GM12891 (cell line): ENCODE measurements around the gene CSGALNACT2.

Experiments
- DNase-seq: peaks from one replicate; pipeline ENCODE4 v3.0.0; 2011; ENCODE audit warnings: low spot score; ENCODE audit not compliant: insufficient read length
- FAIRE-seq: peaks from 2 replicates; lab custom pipeline; 2011; peaks lifted over from hg19 to GRCh38; lab: Jason Lieb, UNC
- PAX5 ChIP-seq: IDR thresholded peaks from 2 replicates; pipeline ENCODE4 v1.6.1; 2011; ENCODE audit warnings: low read length, moderate library complexity, mild to moderate bottlenecking; ENCODE audit not compliant: insufficient read depth, severe bottlenecking
- POLR2A ChIP-seq: IDR thresholded peaks from 2 replicates; pipeline ENCODE4 v1.6.1; 2011; ENCODE audit warnings: low read depth, low read length, control low read depth
- POLR2AphosphoS5 ChIP-seq: IDR thresholded peaks from 2 replicates; pipeline ENCODE4 v1.6.1; 2011; ENCODE audit warnings: low read depth, low read length, control low read depth
- POU2F2 ChIP-seq: IDR thresholded peaks from 2 replicates; pipeline ENCODE4 v1.6.1; 2011; ENCODE audit warnings: low read depth, mild to moderate bottlenecking, control low read depth, low read length, moderate library complexity
- SPI1 ChIP-seq: IDR thresholded peaks from 2 replicates; pipeline ENCODE4 v1.6.1; 2011; ENCODE audit warnings: low read depth, low read length, control low read depth
- TAF1 ChIP-seq: IDR thresholded peaks from 2 replicates; pipeline ENCODE4 v1.6.1; 2011; ENCODE audit warnings: low read depth, low read length, control low read depth

Gene CSGALNACT2

GRCh38 chr10:43211431-43212042, 73.3 kb downstream of the CSGALNACT2 start:
- DNase-seq: no peak
- no peak for TF ChIP-seq POLR2A
- no peak for TF ChIP-seq PAX5
- TF ChIP-seq POU2F2: no peak
- no peak for TF ChIP-seq TAF1
- TF ChIP-seq POLR2AphosphoS5: no peak
- TF ChIP-seq SPI1: no peak
- no peak for FAIRE-seq

GRCh38 chr10:43212043-43212721, 73.9 kb downstream of the CSGALNACT2 start:
- FAIRE-seq: no peak
- no peak for DNase-seq
- TF ChIP-seq SPI1 (no peak), PAX5 (no peak), POLR2AphosphoS5 (no peak), POU2F2 (no peak), POLR2A (no peak), TAF1 (no peak)

GRCh38 chr10:43214071-43214955, 76.1 kb downstream of the CSGALNACT2 start:
- TF ChIP-seq POLR2A (no peak), TAF1 (no peak), PAX5 (no peak), SPI1 (no peak), POLR2AphosphoS5 (no peak), POU2F2 (no peak)
- DNase-seq (no peak), FAIRE-seq (no peak)

- TF ChIP-seq TAF1: no peak
- TF ChIP-seq POLR2A: no peak
- TF ChIP-seq SPI1: no peak
- no peak for TF ChIP-seq POU2F2
- no peak for TF ChIP-seq POLR2AphosphoS5
- no peak for TF ChIP-seq PAX5
- no peak for FAIRE-seq
- no peak for DNase-seq
Measured at GRCh38 chr10:43214956-43215561, 76.8 kb downstream of the CSGALNACT2 start.

- DNase-seq: no peak
- TF ChIP-seq POU2F2 (no peak), POLR2A (no peak), POLR2AphosphoS5 (no peak)
Measured at GRCh38 chr10:43215758-43216455, 77.7 kb downstream of the CSGALNACT2 start.

GRCh38 chr10:43216931-43217562, 78.8 kb downstream of the CSGALNACT2 start:
- FAIRE-seq: no peak
- TF ChIP-seq POU2F2 (no peak), TAF1 (no peak), SPI1 (no peak), PAX5 (no peak), POLR2AphosphoS5 (no peak), POLR2A (no peak)
- DNase-seq: no peak

More at GRCh38 chr10:43215758-43216455, 77.7 kb downstream of the CSGALNACT2 start:
- FAIRE-seq: no peak

- TF ChIP-seq TAF1: no peak
- TF ChIP-seq PAX5: no peak
- no peak for TF ChIP-seq POLR2A
- no peak for TF ChIP-seq SPI1
- no peak for TF ChIP-seq POLR2AphosphoS5
- TF ChIP-seq POU2F2: no peak
- DNase-seq (no peak), FAIRE-seq (no peak)
Measured at GRCh38 chr10:43217563-43218205, 79.4 kb downstream of the CSGALNACT2 start.

- TF ChIP-seq TAF1 (no peak), PAX5 (no peak), POLR2A (no peak), POLR2AphosphoS5 (no peak), POU2F2 (no peak)
- no peak for FAIRE-seq
- DNase-seq: no peak
Measured at GRCh38 chr10:43218206-43218950, 80.1 kb downstream of the CSGALNACT2 start.
